Measurements from ENCODE around the gene CLTA.
"Not testable (repeated sequence)": the region's sequence is repeated elsewhere in the genome, so short reads cannot be mapped to it uniquely, and the experiment has no call there.

The CLTA gene

GRCh38 chr9:36163786-36164170, 26.9 kb upstream of the CLTA start:
- TF ChIP-seq GATA1 (IDR thresholded peaks at IDR 0.05; ENCODE audit: low read depth, low read length) (no peak), POLR2A (IDR thresholded peaks at IDR 0.05; ENCODE audit: low read length) (no peak)
- no peak for DNase-seq

- no peak for DNase-seq
- TF ChIP-seq GATA1 (IDR thresholded peaks at IDR 0.05; ENCODE audit: low read depth, low read length) (no peak), POLR2A (IDR thresholded peaks at IDR 0.05; ENCODE audit: low read length) (no peak)
These were observed 26.3 kb upstream of the CLTA start for GRCh38 chr9:36164372-36164771.

DNA sequence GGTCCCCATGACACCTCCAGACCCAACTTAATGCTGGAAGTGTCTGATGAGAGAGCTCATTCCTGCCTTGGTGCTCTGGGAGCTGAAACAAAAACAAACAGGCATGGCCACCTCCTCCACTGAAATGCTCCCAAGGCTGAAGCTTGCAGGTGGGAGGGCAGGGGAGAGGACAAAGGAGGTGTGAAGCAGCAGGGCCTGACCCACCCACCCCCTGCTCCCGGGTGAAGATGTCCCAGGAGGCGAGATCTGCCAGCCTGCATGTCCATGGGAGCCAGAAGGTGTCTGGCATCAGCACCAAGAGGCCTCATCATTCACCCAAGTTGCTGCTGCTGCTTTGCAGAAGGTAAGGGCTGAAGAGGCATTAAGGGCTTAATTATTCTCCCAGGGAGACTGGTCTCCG, 25.7 kb upstream of the CLTA start:
- TF ChIP-seq GATA1 (IDR thresholded peaks at IDR 0.05; ENCODE audit: low read depth, low read length) (no peak), POLR2A (IDR thresholded peaks at IDR 0.05; ENCODE audit: low read length) (no peak)
- no peak for DNase-seq

- TF ChIP-seq GATA1 (IDR thresholded peaks at IDR 0.05; ENCODE audit: low read depth, low read length) (no peak), POLR2A (IDR thresholded peaks at IDR 0.05; ENCODE audit: low read length) (no peak)
- DNase-seq = no peak
These were observed 24.9 kb upstream of the CLTA start for GRCh38 chr9:36165826-36166167.

DNA sequence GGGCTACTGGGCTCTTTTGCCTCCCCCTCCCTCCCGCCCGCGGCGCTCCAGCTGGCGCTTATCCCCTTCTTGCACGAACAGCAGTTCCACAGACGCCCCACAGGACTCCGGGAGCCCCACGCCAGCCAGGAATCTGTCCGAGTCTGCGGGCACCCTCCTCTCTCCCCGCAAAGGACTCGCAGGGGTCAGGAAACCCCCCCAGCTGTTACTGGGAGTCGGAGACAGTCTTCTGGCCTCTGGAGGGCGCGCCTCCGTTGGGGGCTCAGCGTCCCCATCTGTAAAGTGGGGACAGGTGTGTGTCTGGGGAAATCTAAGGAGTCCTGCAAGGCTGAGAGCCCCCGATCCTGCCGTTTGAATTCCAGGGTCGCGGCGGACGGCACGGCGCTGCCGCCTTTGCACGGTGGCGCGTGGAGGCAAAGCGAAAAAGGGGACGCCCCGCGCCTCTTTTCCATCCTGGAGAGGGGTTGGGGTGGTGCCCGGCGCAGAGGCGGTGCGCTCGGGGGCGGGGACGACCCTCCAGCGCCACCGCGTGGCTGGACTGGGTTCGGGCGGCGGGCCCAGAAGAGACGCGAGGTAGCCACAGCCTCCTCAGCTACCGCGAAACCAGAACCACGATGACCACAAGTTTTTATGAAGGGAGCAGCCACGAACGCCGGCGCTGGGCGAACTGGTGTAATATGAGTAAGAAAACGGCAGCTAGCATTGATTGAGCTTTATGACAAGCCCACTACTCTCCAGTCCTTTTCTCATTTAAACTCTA, 24.4 kb upstream of the CLTA start:
- TF ChIP-seq POLR2A (IDR thresholded peaks at IDR 0.05; ENCODE audit: low read length) = no peak
- no peak for TF ChIP-seq GATA1 (IDR thresholded peaks at IDR 0.05; ENCODE audit: low read depth, low read length)
- peak; percentile 71 to 79 for DNase-seq

DNA sequence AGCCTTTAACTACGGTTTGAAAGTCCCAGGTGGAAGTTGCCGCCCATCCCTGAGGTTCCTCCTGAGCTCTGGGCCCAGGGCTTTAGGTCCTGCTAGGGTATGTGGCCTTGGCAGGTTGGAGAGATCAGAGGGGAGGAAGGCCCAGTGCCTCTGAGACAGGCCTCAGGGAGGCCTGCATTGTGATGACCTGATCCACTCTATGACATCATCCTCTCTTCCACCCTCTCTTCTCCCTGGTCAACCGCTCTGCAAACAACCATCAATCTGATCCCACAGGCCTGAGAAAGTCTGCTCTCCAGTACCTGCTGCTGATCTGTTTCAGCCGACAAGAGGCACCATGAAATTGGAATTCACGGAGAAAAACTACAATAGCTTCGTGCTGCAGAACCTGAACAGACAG, 21.6 kb upstream of the CLTA start, which contains the start of gene CCIN:
CCIN (plus strand) TSS at position 223 of the 400 bp plus-strand sequence; CDS start at position 338, 115 bp downstream.
- DNase-seq = no peak
- TF ChIP-seq POLR2A (IDR thresholded peaks at IDR 0.05; ENCODE audit: low read length) = no peak

GRCh38 chr9:36169708-36170107, 21.0 kb upstream of the CLTA start:
- TF ChIP-seq POLR2A (IDR thresholded peaks at IDR 0.05; ENCODE audit: low read length) (no peak), GATA1 (IDR thresholded peaks at IDR 0.05; ENCODE audit: low read depth, low read length) (no peak)
- no peak for DNase-seq

- DNase-seq = no peak
- TF ChIP-seq GATA1 (IDR thresholded peaks at IDR 0.05; ENCODE audit: low read depth, low read length) (no peak), POLR2A (IDR thresholded peaks at IDR 0.05; ENCODE audit: low read length) (no peak)
These were observed 20.2 kb upstream of the CLTA start for GRCh38 chr9:36170531-36170930.

DNA sequence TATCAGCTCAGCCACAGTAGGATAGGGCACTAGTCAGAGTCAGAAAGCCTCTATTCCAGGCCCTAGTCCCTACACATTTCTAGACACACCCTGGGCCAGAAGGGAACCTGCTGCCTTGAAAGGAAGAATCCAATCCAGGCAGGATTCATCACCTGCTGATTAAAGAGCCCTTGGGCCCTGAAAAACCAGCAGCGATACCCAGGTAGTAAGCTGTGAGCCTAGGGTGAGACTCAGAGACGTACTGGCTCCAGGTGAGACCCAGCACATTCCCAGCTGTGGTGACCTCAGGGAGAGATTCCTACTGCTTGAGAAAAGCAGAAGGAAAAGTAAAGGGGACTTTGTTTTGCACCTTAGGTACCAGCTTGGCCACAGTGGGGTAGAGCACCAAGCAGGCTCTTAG, 16.9 kb upstream of the CLTA start:
- DNase-seq = no peak
- TF ChIP-seq GATA1 (IDR thresholded peaks at IDR 0.05; ENCODE audit: low read depth, low read length) (no peak), POLR2A (IDR thresholded peaks at IDR 0.05; ENCODE audit: low read length) (no peak)

DNA sequence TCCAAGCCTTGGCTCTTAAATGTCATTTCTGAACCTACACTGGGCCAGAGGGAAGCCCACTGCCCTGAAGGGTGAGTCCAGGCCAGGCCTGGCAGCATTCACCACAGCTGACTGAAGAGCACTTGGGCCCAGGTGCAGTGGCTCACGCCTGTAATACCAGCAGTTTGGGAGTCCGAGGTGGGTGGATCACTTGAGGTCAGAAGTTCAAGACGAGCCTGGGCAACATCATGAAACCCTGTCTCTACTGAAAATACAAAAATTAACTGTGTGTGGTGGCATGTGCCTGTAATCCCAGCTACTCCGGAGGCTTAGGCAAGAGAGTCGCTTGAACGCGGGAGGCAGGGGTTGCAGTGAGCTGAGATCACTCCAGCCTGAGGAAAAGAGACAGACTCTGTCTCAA, 16.4 kb upstream of the CLTA start:
- TF ChIP-seq POLR2A (IDR thresholded peaks at IDR 0.05; ENCODE audit: low read length) (no peak), GATA1 (IDR thresholded peaks at IDR 0.05; ENCODE audit: low read depth, low read length) (no peak)
- DNase-seq = no peak

- TF ChIP-seq GATA1 (IDR thresholded peaks at IDR 0.05; ENCODE audit: low read depth, low read length) (no peak), POLR2A (IDR thresholded peaks at IDR 0.05; ENCODE audit: low read length) (no peak)
- no peak for DNase-seq
These were observed 16.0 kb upstream of the CLTA start for GRCh38 chr9:36174731-36175130.

- DNase-seq = not testable (repeated sequence)
These were observed 15.5 kb upstream of the CLTA start for GRCh38 chr9:36175209-36175608.

DNA sequence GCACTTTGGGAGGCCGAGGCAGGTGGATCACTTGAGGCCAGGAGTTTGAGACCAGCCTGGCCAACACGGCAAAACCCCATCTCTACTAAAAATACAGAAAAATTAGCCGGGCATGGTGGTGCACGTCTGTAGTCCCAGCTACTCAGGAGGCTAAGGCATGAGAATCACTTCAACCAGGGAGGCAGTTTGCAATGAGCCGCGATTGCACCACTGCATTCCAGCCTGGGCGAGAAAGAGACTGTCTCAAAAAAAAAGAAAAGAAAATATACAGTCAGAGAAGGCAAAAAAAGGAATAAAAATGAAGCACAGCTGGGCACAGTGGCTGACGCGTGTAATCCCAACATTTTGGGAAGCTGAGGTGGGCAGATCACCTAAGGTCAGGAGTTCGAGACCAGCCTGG, 14.2 kb upstream of the CLTA start:
- not testable (repeated sequence) for DNase-seq

- no peak for TF ChIP-seq GATA1 (IDR thresholded peaks at IDR 0.05; ENCODE audit: low read depth, low read length)
- no peak for TF ChIP-seq POLR2A (IDR thresholded peaks at IDR 0.05; ENCODE audit: low read length)
- DNase-seq = no peak
These were observed 13.2 kb upstream of the CLTA start for GRCh38 chr9:36177571-36177970.

- not testable (repeated sequence) for DNase-seq
These were observed 10.5 kb upstream of the CLTA start for GRCh38 chr9:36180243-36180642.

- TF ChIP-seq POLR2A (IDR thresholded peaks at IDR 0.05; ENCODE audit: low read length) = no peak
- no peak for TF ChIP-seq GATA1 (IDR thresholded peaks at IDR 0.05; ENCODE audit: low read depth, low read length)
- DNase-seq = no peak
These were observed 3.3 kb upstream of the CLTA start for GRCh38 chr9:36187414-36187813.

Measured in erythroblast (primary cell).